HG03520 (cell line): ENCODE results near the gene HOXC9.

Source experiments
- ATAC-seq: cut with Tn5 transposase; IDR thresholded peaks from one replicate; pipeline ENCODE4 v1.9.1; 2021; ENCODE audit warnings: mild to moderate bottlenecking, moderate library complexity; ENCODE audit not compliant: unreplicated experiment

The HOXC9 gene

DNA sequence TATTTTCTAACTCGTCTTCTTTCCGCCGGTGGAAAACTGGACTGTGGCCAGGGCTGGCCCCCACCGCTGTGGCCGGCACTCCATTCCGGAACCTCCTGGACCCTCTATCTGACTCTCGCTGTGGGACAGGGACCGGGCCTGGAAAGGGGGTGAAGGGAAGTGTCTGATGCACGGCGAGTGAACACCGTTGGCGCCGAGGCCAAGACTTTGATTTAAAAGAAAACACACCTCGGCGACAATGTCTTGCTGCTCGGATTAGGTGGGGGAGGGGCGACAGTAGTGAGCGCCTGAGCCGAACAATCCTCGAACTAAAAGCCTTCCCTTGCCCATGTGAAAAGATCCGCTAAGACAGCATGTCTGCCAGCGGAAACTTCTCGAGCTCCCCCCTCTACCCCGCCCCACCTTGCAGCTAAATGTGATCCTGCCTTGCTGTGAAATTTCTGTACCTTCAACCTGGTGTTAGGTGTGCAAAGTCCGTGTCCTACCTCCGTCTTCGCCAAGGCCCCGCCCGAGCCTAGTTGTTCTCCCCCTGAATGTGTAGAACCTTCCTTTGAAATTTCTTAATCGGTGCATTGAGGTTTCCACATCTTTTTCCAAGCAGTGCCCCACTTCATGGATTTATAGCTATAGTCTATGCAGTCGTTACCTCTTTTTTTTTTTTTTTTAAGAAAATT, 24.3 kb upstream of the HOXC9 start:
- no peak for ATAC-seq

DNA sequence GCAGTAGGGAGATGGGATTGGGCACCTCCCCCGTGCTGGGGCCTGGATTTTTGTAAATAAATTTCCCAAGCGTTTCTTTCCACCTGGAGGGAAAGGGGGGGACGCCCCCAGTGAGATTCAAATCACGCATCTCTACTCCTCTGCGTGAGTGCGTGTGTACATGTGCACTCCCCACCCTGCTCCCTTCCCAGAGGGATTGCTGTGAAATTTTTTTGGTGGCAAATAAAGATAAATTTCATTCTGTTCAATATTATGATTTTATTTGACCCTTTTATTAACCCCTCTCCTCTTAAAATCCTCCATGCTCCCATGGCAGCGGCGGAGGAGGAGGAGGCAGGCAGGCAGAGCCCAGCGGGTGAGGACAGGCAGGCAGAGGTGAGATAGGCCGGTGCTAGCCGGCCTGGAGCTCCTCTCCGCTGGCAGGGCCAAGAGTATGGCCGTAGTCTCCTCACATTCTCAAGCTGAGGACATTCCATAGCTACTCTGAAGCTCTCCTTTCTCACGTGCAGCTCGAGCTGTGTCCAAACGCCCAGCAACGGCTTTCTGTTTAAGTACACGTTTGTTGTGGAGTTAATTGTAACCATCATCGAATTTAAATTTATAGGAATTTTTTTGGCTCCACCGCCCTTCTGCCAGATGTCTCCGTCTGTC, 23.7 kb upstream of the HOXC9 start:
- no peak for ATAC-seq

DNA sequence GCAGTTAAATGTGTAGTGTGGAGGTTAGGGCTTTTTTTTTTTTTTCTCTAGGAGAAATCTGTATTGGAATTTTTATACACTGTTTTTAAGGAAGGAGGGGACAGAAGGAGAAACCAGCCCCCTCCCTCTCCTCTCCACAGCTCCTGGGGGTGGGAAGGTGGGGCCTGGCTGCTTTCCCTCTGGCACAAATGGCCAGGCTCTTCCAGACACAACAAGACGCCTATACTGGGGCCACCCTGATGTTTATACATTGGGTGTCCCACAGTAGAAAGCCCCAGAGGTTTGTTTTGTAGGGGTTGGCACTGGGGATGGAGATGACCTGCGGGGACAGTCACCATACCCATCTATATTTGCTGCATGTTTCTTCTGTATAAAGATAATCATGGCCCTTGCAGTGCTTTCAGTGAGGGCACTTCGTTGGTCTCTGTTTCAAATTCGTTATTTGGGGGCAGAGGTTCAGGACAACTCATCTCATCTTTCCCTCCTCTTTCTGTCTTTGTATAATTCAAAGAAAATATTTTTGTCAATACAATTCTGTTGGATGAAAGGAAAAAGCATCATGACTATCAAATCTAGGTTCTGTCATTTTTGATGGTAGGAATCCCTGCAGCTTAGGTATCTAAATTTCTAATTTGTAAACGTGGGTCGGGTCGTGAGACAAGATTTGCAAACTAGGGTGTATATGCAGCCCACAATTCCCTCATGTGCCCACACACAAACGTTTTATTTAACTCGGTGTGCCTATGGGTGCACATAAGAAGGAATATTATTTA, 23.0 kb upstream of the HOXC9 start:
- ATAC-seq = no peak

DNA sequence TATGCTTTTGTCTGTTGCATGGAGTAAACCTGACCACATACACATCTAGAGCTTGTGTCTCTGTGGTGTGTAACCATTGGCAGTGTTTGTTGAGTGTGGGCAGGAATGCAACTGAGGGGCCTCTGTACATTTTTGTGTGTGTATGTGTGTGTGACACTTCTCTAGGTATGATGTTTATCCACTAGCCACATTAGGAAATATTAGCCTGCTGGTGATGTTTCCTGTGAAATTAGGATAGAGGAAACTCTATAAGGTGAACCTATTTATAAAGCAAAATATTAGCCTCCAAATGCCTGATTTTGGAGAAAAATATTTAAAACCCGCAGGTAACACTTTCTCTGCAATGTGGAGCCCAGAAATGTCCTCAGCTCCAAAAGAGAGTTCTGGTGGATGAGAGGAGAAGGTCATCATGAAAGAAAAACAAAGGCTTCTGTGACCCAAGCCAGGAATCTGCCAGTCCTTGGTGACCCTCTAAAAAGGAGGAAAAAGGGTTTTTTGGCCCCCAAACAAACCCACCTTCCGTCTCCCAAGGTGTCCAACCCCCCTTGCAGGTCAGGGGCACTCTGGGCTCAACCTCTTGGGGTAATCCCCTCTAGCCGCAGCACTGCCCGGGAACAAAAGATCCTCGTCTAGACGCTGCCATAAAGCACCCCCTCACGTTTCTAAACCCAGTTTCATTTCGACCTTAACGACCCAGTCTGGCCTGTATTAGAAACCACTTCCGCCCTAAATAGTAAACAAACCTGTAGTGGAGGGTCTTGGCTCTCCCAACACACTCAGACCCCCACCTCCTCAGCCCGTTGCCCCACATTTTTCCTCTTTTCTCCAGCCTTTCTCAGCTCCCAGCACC, 22.1 kb upstream of the HOXC9 start:
- ATAC-seq = no peak

DNA sequence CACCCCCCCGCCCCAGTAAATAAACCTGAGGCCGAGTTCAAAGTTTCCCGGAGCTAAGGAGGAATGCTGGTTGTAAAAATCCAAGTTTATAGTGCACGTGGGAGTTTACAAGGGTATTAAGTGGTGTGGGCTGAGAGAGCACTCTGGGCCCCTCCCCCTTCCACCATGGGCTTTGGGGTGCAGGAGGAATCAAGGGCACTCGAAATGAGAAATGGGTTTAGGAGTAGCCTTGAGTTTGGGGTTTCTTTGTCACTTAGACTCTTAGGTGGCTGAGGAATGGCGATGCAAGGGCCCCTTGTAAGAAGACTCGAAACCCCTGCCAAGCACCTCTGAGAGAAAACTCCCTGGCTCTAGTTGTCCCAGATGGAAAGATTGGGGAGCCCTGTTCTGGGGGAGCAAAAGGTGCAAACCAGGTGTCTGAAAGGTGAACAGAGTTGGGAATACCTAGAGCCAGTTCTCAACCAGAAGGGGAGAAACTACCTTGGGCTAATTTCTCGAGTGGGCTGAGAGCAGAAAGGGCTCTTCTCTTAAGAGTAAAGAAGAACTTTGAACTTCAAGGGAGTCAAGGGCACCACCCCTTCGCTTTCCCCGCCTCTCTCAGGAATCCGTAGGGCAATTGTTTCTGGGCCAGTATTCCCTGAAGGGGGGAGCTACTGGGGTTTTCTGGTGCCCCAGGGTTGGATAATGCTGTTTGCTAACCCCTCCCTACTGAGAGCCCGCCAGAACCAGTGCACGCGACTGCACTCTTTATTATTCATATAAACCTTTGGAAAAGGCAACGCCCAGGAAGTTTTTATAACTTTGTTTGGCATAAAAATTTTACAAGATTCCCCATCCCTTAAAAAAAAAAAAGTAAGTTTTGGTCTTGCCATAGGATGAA, 21.2 kb upstream of the HOXC9 start:
- ATAC-seq = no peak

DNA sequence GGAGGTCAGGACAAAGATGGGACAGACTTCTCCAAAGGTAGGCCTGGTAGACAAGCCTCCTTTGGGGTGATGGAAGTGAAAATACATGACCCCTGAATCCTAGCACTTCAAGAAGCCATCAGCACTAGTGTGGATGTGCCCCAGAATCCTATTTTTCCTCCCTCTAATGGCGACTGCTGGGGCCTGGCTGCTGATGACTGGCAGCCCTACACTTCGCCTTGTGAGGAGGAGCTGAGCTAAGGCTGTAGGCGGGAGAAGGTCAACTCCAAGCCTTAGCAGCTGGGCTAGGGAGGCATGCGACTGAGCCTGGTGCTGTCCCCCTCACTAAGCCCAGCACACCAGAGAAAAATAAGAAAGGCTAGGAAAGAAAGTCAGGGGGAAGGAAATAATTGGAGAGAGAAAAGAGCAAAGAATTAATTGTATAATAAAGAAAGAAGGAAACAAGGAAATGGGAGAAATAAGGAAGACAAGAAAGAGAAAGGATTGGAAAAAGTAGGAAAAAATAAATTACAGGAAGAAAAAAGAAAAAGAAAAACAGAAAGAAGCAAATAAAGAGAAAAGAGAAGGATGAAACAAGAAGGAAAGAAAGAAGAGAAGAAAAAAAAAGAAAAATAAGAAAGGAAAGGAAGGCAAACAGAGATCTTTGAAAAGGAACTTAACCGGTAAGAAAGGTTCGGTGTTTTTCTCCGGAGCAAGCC, 19.7 kb upstream of the HOXC9 start:
- no peak for ATAC-seq

DNA sequence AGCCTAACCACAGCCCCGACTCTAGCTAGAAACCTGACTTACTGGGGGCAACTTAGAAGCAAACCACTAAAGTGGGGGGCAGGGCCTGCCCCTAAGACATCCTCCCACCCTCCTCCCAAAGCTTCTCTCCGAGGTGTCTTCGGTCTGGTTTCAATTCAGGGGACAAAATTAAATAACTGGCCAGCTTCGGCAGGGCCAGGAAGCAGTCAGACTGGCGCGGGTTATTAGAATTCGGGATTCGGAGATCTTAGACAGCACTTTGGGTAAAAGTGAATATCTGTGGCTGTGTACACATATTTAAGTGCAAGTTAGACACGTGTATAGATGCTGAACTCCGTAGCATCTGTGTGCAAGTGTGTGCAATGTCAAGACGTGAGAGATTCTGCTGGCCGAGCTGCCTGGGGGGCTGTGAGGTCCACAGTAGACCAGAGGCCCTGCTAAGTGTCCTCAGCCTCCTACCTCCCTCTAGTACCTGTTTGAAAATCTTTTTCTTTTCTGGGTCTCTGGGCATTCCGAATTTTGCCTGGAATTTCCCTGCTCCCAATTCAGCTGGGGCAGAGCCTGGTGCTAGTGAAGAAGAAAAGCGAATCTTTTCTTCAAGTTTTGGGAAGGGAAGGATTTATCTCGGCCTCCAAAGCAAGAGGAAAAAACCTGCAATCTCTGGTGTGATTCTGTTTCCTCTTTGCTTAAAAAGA, 19.0 kb upstream of the HOXC9 start:
- no peak for ATAC-seq

DNA sequence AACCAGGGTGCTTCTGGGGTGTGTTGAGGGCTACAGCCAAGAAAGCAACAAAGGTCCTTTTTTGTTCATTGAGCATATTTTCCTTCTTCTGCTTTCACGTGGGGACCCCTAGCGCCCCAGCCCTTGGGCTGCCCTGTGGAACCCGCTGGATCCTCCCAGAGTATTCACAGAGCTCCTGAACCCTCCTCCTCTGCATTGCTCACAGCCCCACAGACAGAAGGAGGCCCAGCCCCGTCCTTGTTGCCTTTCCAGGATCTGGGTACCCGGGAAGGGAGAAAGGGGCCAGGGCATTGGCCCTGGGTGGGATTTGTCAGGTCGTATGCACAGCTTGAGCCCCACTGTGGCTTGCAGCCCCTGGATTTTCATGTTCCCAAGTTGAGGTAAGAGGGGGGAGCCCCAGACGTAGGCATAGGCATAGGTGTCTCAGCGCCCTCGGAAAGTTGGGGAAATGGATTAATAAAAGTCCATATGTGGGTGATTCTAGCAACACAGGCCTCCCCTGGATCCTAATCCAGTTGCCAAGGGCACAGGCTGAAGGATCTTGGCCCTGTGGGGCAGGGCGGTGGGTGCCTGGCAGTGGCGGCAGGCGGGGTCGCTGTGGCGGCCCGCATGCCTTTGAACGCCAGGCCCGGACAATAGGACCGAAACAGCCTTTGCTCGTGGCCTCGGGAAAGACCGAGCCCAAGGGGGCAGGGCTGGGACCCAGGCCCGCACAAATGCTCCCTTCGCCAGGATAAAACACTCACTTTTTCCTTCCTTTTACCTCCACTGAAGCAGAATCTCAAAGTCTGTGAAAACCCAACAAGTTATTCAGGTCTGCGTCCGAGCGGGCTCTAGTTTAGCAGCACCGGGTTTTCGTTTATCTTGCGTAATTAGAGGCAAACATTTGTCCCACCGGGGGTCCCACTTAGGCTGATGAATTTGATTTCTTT, 18.1 kb upstream of the HOXC9 start:
- ATAC-seq = no peak

DNA sequence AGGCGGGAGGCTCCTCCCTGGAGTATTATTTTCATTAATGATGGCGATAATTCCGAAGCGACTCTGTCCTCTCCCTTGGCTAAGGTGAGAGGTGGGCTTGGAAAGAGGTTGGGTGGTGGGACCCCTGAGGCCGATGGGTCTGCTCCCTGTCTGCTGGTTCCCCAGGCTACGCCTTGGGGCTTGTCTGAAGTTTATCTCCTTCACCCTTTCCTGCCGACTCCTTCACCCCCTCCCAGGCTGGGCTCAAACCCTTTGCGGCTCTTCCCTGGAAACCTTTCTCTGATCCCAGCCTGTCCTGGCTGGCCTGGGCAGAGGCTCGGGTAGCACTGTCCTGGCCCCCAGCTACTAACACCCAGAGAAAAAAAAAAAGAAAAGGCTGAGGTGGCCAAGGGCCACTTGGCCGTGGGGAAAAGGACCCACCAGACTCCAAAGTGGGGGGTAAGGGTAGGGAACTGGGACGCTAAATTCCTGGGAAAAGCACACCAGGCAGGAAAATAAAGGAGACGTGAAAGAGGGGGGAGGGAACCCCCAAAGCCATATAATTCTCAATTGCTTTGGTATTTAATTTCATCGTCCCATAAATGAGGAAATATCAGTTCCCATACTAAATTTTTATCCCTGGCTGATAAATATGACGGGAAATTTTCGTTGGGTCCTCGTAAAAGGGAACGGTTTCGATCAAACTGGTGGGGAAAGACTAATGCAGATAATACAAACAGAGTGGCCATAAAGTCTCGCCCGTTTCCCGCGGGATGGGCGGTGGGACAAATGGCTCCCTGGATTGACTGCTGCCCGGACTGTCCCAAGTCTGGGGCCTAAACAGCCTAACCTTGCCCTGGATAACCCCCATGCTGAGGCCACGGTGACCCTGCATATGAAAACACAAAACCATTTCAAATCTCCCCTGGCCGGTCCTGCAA, 17.1 kb upstream of the HOXC9 start:
- no peak for ATAC-seq

DNA sequence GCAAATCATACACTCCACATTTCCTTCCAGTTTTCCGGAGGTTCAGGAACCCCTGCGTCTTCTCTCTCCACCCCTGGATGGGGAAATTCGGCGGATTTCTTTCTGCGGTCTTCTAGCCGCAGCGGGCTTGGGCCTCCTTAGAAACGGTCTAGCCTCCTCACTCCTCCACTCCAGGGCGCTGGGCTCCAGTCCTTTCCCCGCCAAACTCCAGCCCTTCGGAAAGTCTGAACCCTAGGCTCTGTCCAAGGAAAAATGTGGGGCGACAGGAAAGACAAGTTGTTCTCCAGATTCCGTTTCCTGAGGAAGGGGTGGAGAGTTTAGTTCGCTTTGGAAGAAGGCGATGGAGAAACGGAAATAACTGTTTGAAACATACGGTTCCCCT, 16.4 kb upstream of the HOXC9 start:
- no peak for ATAC-seq

DNA sequence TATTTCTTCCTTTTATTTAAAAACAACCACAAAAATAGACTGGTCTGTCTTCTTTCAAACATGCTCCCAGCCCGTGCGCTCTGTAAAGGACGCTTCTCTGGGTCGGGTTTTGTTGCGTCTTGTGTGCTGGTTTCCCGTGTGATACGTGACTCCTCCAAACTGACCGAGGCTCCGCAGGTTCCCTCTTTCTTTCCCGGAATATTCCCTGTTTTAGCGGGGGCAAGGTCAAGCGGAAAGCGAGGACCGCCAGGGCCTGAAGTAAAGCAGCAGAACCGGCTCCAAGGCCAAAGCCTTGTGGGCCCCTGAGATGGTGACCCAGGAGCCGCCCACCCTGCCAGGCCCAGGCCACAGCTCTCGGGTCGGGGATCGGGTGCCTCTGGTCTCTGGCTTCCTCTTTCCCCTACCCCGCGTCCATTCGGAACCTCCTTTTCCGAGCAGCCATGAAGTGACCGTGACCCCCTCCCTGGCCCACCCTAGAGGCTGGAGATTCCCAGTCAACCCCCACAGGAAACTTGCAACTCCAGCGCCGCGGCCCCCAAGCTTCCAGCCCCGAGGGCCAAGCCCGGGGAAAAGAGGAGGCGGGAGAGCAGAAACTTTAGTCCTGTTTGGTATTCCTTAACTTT, 15.9 kb upstream of the HOXC9 start:
- ATAC-seq = no peak

DNA sequence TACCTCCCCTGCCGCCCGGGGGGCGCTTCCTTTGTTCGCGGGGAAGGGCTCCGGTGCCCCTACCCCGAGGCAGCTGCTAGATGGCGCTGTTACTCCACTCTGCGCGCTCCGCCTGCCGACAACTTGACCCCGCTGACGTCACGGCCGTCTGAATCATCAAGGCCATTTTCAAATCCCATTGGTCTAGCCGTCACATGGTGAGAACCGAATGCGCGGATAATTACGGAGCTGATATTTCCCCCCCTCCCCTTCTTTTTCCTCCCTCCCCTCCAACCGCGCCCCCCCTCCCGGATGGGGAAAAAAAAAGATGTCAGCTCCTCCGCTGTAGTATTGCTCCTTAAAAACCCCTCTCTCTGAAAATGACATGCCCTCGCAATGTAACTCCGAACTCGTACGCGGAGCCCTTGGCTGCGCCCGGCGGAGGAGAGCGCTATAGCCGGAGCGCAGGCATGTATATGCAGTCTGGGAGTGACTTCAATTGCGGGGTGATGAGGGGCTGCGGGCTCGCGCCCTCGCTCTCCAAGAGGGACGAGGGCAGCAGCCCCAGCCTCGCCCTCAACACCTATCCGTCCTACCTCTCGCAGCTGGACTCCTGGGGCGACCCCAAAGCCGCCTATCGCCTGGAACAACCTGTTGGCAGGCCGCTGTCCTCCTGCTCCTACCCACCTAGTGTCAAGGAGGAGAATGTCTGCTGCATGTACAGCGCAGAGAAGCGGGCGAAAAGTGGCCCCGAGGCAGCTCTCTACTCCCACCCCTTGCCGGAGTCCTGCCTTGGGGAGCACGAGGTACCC, 14.9 kb upstream of the HOXC9 start, which contains the start of gene HOXC10:
HOXC10 (plus strand) TSS at position 246 of the 791 bp plus-strand sequence; CDS start at position 360, 114 bp downstream.
- no peak for ATAC-seq

DNA sequence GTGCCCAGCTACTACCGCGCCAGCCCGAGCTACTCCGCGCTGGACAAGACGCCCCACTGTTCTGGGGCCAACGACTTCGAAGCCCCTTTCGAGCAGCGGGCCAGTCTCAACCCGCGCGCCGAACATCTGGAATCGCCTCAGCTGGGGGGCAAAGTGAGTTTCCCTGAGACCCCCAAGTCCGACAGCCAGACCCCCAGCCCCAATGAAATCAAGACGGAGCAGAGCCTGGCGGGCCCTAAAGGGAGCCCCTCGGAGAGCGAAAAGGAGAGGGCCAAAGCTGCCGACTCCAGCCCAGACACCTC, 14.3 kb upstream of the HOXC9 start:
- ATAC-seq = no peak

DNA sequence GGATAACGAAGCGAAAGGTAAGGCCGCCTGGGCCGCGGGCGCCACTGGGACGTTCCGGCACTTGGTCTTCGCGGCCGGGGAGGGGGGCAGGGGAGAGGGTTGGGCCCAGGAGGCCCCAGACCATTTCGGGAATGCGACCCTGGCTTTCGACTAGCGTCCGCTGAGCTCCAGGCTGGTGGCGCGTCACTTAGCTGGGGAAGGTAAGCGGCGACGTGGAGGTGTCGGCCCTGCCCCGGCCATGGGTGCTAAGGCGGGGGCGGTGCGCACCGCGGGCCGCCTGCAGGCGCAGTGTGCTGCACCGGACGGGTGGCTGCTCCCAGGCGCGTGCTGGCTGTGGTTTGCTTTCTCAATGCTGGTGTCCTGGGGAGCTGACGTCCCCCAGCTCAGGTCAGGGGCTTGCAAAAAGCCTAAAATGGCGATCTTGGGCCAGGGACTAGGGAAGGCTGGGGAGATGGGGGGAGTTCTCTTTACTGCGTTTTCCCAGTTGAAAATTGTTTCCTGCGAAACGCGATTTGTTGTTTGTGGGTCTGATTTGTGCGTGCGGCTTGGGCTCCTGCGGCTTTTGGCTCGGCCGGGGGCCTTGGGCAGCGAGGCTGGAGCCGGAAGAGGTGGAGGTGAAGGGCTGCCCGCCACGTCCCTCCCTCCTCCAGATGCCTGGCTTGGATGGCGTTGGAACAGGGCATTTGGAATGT, 13.8 kb upstream of the HOXC9 start:
- ATAC-seq = no peak
